HepG2 (cell line): ENCODE measurements around the gene COX14. TPM values are rescaled to one million over a fixed set of nuclear protein-coding genes. Genes with fewer than 3 reads are reported as not detected.

Experiments
- ARID4A ChIP-seq: sonication (generic); formaldehyde crosslinking; IDR thresholded peaks from 2 replicates; pipeline ENCODE4 v1.5.0; 2020; ENCODE audit warnings: mild to moderate bottlenecking, missing genetic modification reagents, borderline replicate concordance
- FOXA1 ChIP-seq, 2 experiments: fragments of 450-650 bp in 1 of 2; sonication (generic) in 1 of 2; formaldehyde crosslinking in 1 of 2; IDR thresholded peaks; 2 replicates each; pipeline versions ENCODE4 v1.4.0 to v1.6.1; 2016 to 2020; ENCODE audit warnings: missing genetic modification reagents in 1 of 2
- GMEB2 ChIP-seq: IDR thresholded peaks from 2 replicates; pipeline ENCODE4 v1.6.1; 2016; ENCODE audit warnings: missing biosample characterization, missing genetic modification reagents, low read depth
- HOXA7 ChIP-seq: sonication (generic); formaldehyde crosslinking; IDR thresholded peaks from 2 replicates; pipeline ENCODE4 v1.8.1; 2022; ENCODE audit warnings: mild to moderate bottlenecking, missing genetic modification reagents, moderate library complexity
- KMT2A ChIP-seq: sonication (generic); formaldehyde crosslinking; IDR thresholded peaks from 2 replicates; pipeline ENCODE4 v1.4.0; 2020; ENCODE audit warnings: missing genetic modification reagents
- NR0B2 ChIP-seq: sonication (generic); formaldehyde crosslinking; IDR thresholded peaks from 2 replicates; pipeline ENCODE4 v1.4.0; 2020; ENCODE audit warnings: mild to moderate bottlenecking, missing genetic modification reagents
- SATB2 ChIP-seq: sonication (generic); formaldehyde crosslinking; IDR thresholded peaks from 2 replicates; pipeline ENCODE4 v1.5.0; 2020; ENCODE audit warnings: missing genetic modification reagents
- SOX13 ChIP-seq, 3 experiments: fragments of 450-650 bp in 1 of 3; sonication (generic) in 1 of 3; formaldehyde crosslinking in 1 of 3; IDR thresholded peaks in 2 of 3; conservative IDR thresholded peaks in 1 of 3; 2 replicates each; pipeline versions ENCODE4 v1.5.0 to v1.6.1; 2016 to 2020; ENCODE audit warnings: antibody characterized with exemption in 1 of 3, mild to moderate bottlenecking in 1 of 3, missing compliant biosample characterization in 1 of 3, missing genetic modification reagents in 1 of 3, moderate library complexity in 1 of 3
- ZBTB21 ChIP-seq: sonication (generic); formaldehyde crosslinking; IDR thresholded peaks from 2 replicates; pipeline ENCODE4 v1.4.0; 2020; ENCODE audit warnings: missing genetic modification reagents
- ZFP90 ChIP-seq: sonication (generic); formaldehyde crosslinking; IDR thresholded peaks from 2 replicates; pipeline ENCODE4 v1.8.0; 2022; ENCODE audit warnings: missing genetic modification reagents, mild to moderate bottlenecking, inconsistent platforms, borderline replicate concordance
- ZIK1 ChIP-seq: sonication (generic); formaldehyde crosslinking; IDR thresholded peaks from 2 replicates; pipeline ENCODE4 v1.5.0; 2020; ENCODE audit warnings: mild to moderate bottlenecking, low read depth, missing genetic modification reagents, borderline replicate concordance
- ZMAT3 ChIP-seq: sonication (generic); formaldehyde crosslinking; conservative IDR thresholded peaks from 2 replicates; pipeline ENCODE4 v1.7.0; 2021; ENCODE audit warnings: missing genetic modification reagents
- ZNF17 ChIP-seq: sonication (generic); formaldehyde crosslinking; IDR thresholded peaks from 2 replicates; pipeline ENCODE4 v1.5.0; 2020; ENCODE audit warnings: mild to moderate bottlenecking, missing genetic modification reagents
- ZNF343 ChIP-seq: sonication (generic); formaldehyde crosslinking; IDR thresholded peaks from 2 replicates; pipeline ENCODE4 v1.4.0; 2020; ENCODE audit warnings: mild to moderate bottlenecking, missing genetic modification reagents
- ZNF446 ChIP-seq: sonication (generic); formaldehyde crosslinking; IDR thresholded peaks from 2 replicates; pipeline ENCODE4 v1.5.0; 2020; ENCODE audit warnings: mild to moderate bottlenecking, missing genetic modification reagents
- ZNF552 ChIP-seq: sonication (generic); formaldehyde crosslinking; IDR thresholded peaks from 2 replicates; pipeline ENCODE4 v1.9.0; 2022; ENCODE audit warnings: missing genetic modification reagents, mild to moderate bottlenecking, borderline replicate concordance
- ZNF644 ChIP-seq: IDR thresholded peaks from 2 replicates; pipeline ENCODE4 v1.6.1; 2016; ENCODE audit warnings: low read depth
- ZNF691 ChIP-seq: sonication (generic); formaldehyde crosslinking; IDR thresholded peaks from 2 replicates; pipeline ENCODE4 v1.4.0; 2020; ENCODE audit warnings: missing genetic modification reagents, low read depth, mild to moderate bottlenecking, borderline replicate concordance
- ZNF772 ChIP-seq: sonication (generic); formaldehyde crosslinking; IDR thresholded peaks from 2 replicates; pipeline ENCODE4 v1.5.0; 2020; ENCODE audit warnings: mild to moderate bottlenecking, missing genetic modification reagents
- polyA plus RNA-seq, 8 experiments: library from polyadenylated mRNA; depleted of rRNA in 3 of 8; stranded (reverse) in 7 of 8; unstranded in 1 of 8; fragments of >200 nt; fragmentation: Illumina TruSeq in 4 of 8; extraction: Trizol in 4 of 8; gene quantifications; 2 replicates each; pipeline versions ENCODE4 v1.2.1 to v1.2.3, GENCODE V29; 2011 to 2016; ENCODE audit warnings: low read depth in 4 of 8, missing spikeins in 1 of 8, mixed read lengths in 1 of 8; ENCODE audit not compliant: insufficient read depth in 1 of 8
- total RNA-seq, 5 experiments: library from RNA; depleted of rRNA; stranded (reverse); fragments of >200 nt; fragmentation: Illumina TruSeq; extraction: Trizol; gene quantifications; 2 replicates each; pipeline ENCODE4 v1.2.3, GENCODE V29; 2016; ENCODE audit warnings: low read depth in 1 of 5
- TF ChIP-seq, protein P1 (sequence below): IDR thresholded peaks from 2 replicates; pipeline ENCODE4 v1.6.1; 2018; ENCODE audit warnings: missing genetic modification reagents, mild to moderate bottlenecking, missing compliant biosample characterization

COX14 gene
- total and polyA plus RNA-seq, 2 of the 13 experiments (the other 11 are each of a cell fraction or from before 2014, with no cell fraction given): 53.0 to 71.6 TPM

- TF ChIP-seq, protein P1, sequence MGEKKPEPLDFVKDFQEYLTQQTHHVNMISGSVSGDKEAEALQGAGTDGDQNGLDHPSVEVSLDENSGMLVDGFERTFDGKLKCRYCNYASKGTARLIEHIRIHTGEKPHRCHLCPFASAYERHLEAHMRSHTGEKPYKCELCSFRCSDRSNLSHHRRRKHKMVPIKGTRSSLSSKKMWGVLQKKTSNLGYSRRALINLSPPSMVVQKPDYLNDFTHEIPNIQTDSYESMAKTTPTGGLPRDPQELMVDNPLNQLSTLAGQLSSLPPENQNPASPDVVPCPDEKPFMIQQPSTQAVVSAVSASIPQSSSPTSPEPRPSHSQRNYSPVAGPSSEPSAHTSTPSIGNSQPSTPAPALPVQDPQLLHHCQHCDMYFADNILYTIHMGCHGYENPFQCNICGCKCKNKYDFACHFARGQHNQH (CRISPR knock-in tag): peak; percentile 64
- no peak for TF ChIP-seq ZIK1 (CRISPR knock-in tag)
- TF ChIP-seq ZNF343 (CRISPR knock-in tag): no peak
- TF ChIP-seq ZNF17 (CRISPR knock-in tag): no peak
- TF ChIP-seq GMEB2 (CRISPR knock-in tag): no peak
- TF ChIP-seq ARID4A (CRISPR knock-in tag): peak; percentile 67; the same call in 1 of the 2 replicates
- no peak for TF ChIP-seq ZNF772
- TF ChIP-seq ZMAT3 (CRISPR knock-in tag): no peak; the same call in 1 of the 2 replicates
- no peak for TF ChIP-seq ZNF446
- TF ChIP-seq ZFP90 (CRISPR knock-in tag): no peak
- TF ChIP-seq KMT2A (CRISPR knock-in tag): peak; percentile 76; the same call in 1 of the 2 replicates
- no peak for TF ChIP-seq SOX13 (IDR thresholded peaks at IDR 0.05)
- TF ChIP-seq SOX13 (CRISPR knock-in tag; conservative IDR thresholded peaks at IDR 0.05 in 1 of 2, IDR thresholded peaks at IDR 0.05 in 1 of 2): no peak
- TF ChIP-seq ZNF691 (CRISPR knock-in tag): no peak
- TF ChIP-seq ZNF552 (CRISPR knock-in tag): 0 out of 2 replicates have a peak, but pooled peaks have one; percentile 67
- TF ChIP-seq FOXA1 (IDR thresholded peaks at IDR 0.05): no peak
- no peak for TF ChIP-seq FOXA1 (CRISPR knock-in tag; IDR thresholded peaks at IDR 0.05)
- TF ChIP-seq HOXA7 (CRISPR knock-in tag): no peak
- no peak for TF ChIP-seq ZBTB21 (CRISPR knock-in tag)
- TF ChIP-seq NR0B2 (CRISPR knock-in tag): no peak
- no peak for TF ChIP-seq SATB2 (CRISPR knock-in tag)
- no peak for TF ChIP-seq ZNF644 (CRISPR knock-in tag)
Measured at GRCh38 chr12:50167049-50167828, 55.2 kb downstream of the COX14 start, which contains the start of gene CERS5 (continued).
